ENCODE data around the gene PCDHGA5.

GRCh38 chr5:141354900-141355469 lies 9.0 kb upstream of the PCDHGA5 start, which contains the start of gene PCDHGA4:
- TF ChIP-seq REST (IDR thresholded peaks at IDR 0.05; ENCODE audit: insufficient replicate concordance, low read depth) (no peak), CTCF (IDR thresholded peaks at IDR 0.05; ENCODE audit: insufficient read depth, low read length) (no peak), SPI1 (IDR thresholded peaks at IDR 0.05; ENCODE audit: borderline replicate concordance, low read depth) (no peak), POLR2AphosphoS5 (IDR thresholded peaks at IDR 0.05; ENCODE audit: low read depth) (no peak), GABPA (IDR thresholded peaks at IDR 0.05; ENCODE audit: low read depth) (no peak)
